Measurements from ENCODE around the gene NR3C1.

Gene NR3C1

GRCh38 chr5:143398451-143399237 lies 4.8 kb downstream of the NR3C1 start:
- no peak for DNase-seq (ENCODE audit: low read depth)

DNA sequence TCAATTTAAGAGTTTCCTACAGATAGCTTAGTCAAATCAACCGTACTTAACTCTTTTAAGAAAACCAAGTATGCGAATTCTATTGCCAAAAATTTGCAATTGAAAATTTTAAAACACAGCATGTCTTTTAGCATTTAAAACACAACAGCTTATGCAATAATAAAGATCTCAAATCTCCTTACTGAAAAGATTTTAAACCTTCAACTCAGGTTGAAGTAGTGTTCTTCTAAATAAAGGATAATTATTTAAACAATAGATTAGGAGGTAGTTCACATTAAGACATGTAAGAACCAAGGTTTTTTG lies 5.5 kb downstream of the NR3C1 start:
- DNase-seq (ENCODE audit: low read depth) = no peak

DNA sequence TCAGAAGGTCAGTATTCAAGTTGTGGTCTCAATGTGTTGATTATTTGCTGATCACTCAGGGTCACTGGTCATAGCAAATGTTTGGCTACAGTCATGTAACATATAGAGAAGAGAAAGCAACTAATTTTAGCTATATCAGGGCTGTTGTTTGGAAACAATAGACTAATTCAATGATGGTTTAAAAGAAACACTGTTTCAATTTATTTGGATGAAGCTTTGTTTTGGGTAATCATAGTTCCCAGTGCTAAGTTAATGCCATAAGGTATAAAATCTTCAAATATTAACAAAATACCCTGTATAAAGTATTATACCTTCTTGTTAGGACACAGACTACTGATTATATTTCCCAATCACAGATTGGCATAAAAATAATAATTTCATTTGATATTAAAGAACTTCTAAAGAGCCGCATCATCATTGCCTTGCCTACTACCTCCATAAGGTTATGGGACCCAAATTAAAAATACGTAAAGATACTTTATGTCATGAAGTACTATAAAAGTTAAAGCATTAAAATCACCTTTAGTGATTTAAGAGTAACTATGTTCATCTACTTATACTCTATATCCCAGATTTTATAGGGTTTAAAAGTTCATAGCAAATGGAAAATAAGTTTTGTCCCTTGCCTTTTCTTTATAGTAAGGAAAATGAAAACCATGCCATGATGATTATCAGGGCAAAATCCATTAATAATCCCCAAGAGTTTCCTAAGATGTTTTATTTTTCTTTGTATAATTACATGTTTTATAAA lies 6.0 kb downstream of the NR3C1 start:
- no peak for DNase-seq (ENCODE audit: low read depth)

DNA sequence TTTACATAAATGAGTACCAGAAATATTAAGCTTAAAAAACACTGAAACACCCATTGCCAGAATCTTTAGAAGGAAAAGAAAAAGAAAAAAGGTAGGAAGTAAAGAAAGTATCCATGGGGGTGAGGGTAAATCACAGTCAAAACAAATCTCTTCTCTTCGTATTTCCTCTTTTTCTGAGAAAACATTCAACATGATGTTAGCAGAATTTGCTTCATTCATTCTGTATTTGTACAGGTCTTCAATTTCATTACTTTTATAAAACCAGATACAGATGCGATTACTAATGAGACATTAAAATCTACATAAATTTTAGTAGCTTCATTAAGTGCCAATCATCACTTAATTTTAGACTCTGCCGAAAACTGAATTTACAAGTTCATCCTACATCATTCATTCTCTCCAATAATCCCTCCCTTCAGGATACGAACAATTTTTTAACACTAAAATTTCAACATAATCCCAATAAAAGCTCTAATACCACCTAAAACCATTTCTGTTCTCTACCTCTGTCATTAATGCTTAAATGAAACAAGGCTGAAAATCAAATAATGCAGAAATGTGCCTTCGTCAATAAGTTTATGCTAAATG lies 7.0 kb downstream of the NR3C1 start:
- no peak for DNase-seq (ENCODE audit: low read depth)

DNA sequence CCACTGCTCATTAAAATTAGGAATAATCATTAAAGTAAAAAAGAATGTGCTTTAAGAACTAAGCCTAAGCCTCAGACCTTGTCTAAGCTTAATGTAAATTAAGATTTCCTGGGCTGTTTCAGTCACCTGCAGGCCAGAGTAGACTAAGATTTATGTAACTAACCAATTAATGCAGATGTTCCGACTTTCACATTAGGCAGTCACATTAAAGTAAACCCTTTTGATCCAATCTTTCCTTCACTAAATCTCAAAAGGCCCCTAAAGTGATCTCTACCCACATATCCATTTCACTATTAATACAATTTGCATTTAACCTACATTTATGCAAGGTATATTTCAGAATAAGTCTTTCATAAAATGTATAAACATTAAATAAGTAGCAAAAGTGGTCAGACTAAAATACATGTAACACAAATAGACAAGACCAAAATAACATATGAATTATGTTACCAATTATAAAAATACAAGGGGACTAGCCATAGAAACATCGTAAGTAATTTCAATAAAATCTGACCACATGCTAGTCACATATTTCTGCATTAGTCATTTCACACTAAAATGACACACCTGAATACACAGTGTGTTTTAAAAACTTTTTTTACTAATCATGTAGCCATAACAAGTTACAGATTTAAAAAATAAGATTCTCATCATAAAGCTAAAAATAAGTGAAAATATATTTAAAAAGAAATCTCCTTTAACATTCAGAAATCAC lies 7.7 kb downstream of the NR3C1 start:
- no peak for DNase-seq (ENCODE audit: low read depth)

- DNase-seq (ENCODE audit: low read depth) = no peak
These were observed 10.0 kb downstream of the NR3C1 start for GRCh38 chr5:143393524-143393923.

- DNase-seq (ENCODE audit: low read depth) = no peak
These were observed 12.5 kb downstream of the NR3C1 start for GRCh38 chr5:143390941-143391340.

DNA sequence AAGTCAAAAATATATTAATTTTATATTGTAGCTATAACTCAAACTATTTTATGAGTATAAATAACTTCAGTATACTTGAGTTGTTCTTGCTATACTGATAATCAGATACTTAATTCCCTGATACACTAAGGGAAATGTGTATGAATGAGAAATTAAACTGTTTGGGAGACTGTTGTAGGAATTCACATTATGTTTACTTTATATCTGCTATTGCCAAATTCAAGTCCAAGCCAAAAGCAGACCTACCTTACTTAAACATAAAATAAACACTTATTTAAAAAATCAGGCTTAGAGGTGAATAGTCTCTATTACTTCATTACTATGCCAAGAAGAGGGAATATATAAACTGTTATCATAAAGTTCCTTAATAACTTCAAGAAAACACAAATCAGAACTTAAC lies 13.2 kb downstream of the NR3C1 start:
- DNase-seq (ENCODE audit: low read depth) = no peak

DNA sequence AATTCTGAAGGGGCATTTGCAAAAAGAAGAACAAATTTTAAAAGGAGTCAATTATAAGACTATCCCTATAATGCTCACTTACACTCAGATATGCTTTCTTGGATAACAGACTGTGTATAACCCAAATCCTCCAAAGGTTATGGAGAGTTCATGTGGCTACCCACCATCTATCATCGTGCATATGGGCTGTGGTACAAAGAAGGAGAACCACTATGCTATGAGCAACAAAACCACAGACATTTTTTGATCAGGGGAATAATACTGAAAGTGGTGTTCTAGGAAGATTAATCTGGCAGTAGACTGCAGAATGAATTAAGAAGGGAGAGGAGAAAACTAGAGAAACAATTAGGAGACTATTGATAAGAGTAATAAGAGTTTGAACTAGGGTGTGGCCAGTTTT lies 16.8 kb downstream of the NR3C1 start:
- DNase-seq (ENCODE audit: low read depth) = no peak

DNA sequence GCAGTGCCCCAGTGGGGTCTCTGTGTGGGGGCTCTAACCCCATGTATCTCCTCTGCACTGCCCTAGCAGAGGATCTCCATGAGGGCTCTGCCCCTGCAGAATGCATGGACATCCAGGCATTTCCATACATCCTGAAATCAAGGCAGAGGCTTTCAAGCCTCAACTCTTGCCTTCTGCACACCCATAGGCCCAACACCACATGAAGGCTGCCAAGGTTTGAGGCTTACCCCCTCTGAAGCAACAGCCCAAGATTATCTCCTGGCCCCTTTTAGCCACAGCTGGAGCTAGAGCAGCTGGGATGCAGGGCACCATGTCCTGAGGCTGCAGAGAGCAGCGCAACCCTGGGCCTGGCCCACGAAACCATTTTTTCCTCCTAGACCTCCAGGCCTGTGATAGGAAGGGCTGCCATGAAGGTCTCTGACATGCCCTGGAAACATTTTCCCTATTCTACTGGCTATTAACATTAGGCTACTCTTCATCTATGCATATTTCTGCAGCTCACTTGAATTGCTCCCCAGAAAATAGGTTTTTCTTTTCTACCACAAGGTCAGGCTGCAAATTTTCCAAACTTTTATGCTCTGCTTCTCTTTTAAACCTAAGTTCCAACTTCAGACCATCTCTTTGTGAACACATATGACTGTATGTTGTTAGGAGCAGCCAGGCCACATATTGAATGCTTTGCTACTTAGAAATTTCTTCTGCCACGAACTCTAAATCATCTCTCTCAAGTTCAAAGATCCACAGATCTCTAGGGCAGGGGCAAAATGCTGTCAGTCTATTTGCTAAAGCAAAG lies 18.4 kb downstream of the NR3C1 start:
- DNase-seq (ENCODE audit: low read depth) = no peak

DNA sequence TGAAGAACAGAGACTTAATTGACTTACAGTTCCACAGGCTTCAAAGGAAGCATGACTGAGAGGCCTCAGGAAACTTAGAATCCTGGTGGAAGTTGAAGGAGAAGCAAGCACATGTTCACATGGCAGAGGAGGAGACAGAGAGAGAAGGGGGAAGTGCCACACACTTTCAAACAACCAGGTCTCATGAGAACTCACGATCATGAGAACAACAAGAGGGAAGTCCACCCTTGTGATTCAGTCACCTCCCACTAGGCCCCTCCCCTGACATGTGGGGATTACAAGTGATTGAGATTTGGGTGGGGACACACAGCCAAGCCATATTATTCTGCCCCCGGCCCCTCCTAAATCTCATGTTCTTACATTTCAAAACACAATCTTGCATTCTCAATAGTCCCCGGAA lies 19.5 kb downstream of the NR3C1 start:
- DNase-seq (ENCODE audit: low read depth) = no peak

GRCh38 chr5:143379606-143380005 lies 23.9 kb downstream of the NR3C1 start:
- DNase-seq (ENCODE audit: low read depth) = no peak

DNA sequence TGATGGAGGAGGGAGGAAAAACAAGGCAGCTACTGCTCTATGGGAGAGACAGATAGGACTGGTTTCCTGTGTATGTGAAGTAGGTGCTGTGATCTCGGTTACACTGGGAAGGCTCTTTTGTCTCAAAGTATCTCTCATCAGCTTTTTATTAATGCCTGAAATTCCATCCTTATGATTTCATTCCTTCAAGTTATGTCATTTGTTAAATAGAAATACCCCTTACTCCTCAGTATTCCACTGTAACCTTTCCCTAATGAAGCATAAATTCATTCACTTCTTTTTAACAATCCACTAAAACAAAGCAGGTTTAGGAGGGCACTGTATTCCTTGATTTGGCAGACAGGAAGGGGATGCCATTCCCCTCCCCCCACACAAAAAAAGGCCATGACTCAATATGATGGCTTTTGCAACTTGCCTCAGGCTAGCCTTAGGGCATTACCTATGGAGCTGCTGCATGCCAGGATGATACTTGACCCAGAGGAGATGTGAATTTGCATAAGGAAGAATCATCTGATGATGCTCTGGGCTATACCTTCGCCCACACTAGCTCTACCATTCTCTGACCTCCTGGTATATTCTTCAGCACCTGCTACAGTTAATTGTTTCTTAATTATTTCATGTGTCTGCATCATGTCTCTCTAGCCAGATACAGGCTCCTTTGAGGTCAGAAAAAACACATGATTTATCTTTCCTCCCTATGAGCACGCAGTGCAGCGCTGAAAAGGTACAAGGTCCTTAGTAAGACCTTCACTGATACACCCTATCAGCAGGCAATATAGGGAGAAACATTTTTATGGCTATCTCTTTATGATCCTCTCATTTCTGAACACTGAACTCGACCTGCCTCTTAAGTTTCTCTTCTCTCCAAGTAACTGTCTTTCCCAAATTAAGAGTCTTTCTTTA lies 26.3 kb downstream of the NR3C1 start:
- no peak for DNase-seq (ENCODE audit: low read depth)

DNA sequence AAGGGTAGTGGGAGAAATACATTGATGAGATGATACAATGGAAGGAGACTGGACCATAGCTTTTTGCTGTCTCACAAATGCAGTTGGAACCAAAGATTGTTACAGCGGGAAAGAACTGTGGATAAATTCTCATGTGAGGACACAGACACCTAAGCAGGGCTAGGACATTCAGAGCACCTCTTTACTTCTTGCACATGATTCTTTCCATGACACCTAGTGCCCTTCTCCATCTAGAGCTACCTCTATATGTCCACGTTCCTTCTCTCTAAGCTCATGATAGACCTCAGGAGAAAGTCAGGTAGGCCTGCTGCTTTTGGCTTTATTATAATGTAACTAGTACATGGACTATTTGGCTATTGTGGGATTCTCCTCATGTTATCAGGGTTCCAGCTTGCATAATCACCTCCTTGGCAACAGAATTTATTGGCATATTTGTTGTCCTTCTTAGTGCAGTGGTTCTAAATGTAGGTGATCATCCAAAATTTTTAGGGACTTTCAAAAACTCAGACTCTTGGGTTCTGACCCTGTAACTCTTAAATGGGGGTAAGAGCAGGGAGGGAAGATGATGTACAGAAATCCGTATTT lies 27.2 kb downstream of the NR3C1 start:
- DNase-seq (ENCODE audit: low read depth) = no peak

DNA sequence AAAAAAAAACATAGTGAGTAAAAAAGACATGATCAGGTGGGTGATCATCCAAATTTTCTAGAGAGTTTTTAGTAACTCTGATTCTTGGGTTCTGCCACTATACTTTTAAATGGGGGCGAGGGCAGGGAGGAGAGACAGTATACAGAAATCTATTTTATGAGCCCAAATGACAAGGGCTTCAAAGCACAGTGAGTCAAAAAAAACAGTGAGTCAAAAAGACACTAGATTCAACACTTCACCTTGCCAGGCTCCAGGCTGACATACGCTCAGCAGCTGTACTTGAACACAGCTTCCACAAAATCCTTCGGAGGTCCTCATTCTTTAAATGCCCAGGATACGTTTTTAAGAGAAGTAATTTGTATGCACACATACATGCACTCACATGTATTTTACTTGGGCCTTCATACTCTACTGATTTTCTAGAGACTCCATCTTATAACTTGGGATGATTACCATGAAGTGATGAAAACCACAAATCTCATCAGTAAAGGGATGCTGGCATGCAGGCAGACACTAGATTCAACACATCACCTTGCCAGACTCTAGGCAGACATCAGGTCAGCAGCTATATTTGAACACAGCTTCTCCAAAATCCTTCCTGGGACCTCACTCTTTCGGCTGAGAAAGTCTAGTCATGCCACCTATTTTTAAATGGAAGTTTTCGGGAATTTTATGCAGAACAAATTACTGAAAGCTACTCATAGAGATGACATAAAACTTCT lies 28.8 kb downstream of the NR3C1 start:
- no peak for DNase-seq (ENCODE audit: low read depth)

- DNase-seq (ENCODE audit: low read depth) = no peak
These were observed 30.4 kb downstream of the NR3C1 start for GRCh38 chr5:143373076-143373475.

DNA sequence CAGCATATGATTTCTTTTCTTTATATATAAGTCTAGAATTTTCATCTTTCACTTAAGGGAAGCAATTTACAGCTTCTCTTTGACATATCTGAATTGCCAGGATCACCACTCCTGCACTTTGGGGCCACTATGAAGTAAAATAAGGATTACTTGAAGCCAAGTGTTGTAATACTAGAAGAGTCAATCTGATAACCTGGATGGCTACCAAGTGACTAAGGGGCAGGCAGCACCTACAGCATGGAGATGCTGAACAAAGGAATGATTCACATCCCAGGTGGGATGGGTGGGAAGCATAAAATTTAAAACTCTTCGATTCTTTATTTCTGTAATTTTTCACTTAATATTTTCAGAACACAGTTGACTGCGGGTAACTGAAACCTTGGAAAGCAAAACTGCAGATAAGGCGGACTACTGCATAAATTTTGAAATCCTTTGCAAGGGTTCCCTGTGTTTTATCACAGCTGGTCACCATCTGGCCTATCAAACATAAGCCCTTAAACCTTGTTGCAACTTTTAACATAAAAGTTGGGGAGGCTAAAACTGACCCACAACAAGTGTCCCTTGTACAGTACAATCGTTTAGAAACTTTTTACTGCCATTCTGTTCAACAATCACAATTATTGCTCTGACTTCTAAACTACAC lies 31.2 kb downstream of the NR3C1 start:
- no peak for DNase-seq (ENCODE audit: low read depth)

DNA sequence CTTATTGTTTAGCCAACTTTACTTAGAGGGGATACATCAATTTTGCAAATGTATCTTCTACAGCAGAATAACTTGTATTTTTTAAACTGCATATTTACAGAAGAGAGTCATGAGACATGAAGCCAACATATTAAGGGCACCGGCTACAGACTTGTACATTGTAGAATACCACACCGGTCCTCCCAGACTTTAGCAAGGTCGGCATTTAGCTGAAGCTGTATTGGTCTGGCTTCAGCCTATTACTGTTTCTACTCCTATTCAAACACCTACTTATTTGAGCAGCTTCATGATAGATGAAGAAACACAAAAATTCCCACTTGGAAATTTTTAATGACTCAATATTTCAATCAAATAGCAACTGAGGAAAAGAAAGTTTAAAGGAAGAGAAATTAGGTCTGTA lies 33.0 kb downstream of the NR3C1 start:
- no peak for DNase-seq (ENCODE audit: low read depth)

DNA sequence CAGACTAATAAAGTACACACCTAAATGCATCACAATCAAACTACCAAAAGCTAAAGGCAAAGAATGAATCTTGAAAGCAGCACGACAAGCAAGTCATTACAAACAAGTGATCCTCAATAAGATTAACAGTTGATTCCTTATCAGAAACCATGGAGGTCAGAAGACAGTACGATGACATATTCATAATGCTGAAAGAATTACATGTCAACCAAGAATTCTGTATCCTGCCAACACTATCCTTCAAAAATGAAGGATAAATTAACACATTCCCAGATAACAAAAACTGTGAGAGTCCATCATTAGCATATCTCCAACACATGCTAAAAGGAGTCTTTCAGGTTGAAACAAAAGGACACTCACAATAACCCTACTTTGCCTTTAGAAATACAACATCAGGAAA lies 39.4 kb downstream of the NR3C1 start:
- no peak for DNase-seq (ENCODE audit: low read depth)

Data from GM04503 (cell line).